GM10266 (cell line): ENCODE data around the gene APBB1IP.

ENCODE experiments used
- DNase-seq: peaks from one replicate; pipeline ENCODE4 v3.0.0; 2012; ENCODE audit errors: extremely low spot score
- TF ChIP-seq, protein P1 (sequence below): IDR thresholded peaks from 2 replicates; pipeline ENCODE4 v1.5.1; 2012; ENCODE audit warnings: mild to moderate bottlenecking, low read depth; ENCODE audit not compliant: control insufficient read depth, insufficient read depth; ENCODE audit errors: missing control alignments

APBB1IP gene

DNA sequence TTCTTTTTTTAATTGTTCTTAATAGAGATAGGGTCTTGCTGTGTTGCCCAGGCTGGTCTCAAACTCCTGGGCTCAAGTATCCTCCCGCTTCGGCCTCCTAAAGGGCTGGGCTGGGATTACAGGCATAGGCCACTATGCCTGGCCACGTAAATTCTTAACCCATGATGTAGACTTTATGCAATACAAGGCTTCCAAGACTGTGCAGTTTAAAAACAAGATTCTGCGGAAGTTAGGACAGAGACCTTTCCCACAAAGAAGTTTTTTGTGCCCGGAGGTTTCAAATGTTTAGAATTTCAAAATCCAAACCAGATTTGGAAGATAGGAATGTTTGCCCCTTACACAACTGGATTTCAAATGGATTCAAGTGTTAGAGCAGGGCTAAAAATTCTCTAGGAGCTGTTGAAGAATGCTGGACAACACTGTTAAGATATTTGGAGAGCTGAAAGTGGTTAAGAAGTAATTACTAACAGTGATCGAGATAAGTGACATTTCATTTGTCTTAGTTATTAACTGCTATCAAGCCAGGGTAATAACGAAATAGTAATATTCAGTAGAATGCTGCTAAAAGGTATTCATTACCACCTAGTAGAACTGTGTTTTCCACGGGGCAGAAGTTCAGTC is 7.4 kb downstream of the APBB1IP start:
- DNase-seq = no peak
- TF ChIP-seq, protein P1, sequence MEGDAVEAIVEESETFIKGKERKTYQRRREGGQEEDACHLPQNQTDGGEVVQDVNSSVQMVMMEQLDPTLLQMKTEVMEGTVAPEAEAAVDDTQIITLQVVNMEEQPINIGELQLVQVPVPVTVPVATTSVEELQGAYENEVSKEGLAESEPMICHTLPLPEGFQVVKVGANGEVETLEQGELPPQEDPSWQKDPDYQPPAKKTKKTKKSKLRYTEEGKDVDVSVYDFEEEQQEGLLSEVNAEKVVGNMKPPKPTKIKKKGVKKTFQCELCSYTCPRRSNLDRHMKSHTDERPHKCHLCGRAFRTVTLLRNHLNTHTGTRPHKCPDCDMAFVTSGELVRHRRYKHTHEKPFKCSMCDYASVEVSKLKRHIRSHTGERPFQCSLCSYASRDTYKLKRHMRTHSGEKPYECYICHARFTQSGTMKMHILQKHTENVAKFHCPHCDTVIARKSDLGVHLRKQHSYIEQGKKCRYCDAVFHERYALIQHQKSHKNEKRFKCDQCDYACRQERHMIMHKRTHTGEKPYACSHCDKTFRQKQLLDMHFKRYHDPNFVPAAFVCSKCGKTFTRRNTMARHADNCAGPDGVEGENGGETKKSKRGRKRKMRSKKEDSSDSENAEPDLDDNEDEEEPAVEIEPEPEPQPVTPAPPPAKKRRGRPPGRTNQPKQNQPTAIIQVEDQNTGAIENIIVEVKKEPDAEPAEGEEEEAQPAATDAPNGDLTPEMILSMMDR = no peak

- TF ChIP-seq, protein P1 = no peak
- no peak for DNase-seq
Observed at GRCh38 chr10:26446258-26446657, 8.1 kb downstream of the APBB1IP start.

- no peak for DNase-seq
- TF ChIP-seq, protein P1 = no peak
Observed at GRCh38 chr10:26448292-26448691, 10.2 kb downstream of the APBB1IP start.

GRCh38 chr10:26448706-26449435 is 10.7 kb downstream of the APBB1IP start:
- peak; percentile 58 for DNase-seq
- TF ChIP-seq, protein P1 = peak; percentile 36

- no peak for DNase-seq
- TF ChIP-seq, protein P1 = no peak
Observed at GRCh38 chr10:26449726-26450125, 11.6 kb downstream of the APBB1IP start.

DNA sequence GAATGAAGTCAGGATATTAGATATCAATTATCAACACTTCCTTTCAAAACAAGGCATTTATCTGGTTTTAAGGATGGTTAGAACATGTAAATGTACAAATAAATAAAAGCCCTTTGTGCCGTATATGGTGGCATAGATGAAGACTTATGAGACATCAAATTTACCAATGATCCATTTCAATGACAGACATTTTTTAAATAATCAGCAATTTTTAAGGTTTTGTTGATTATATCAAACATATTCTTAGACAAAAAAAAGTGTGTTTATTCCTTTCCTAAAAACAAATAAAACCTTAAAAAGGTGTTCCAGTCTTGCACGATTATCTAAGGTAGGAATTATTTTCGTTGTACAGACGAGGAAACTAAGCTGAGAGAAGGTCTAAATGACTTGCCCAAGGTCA is 13.8 kb downstream of the APBB1IP start:
- TF ChIP-seq, protein P1 = no peak
- DNase-seq = no peak

DNA sequence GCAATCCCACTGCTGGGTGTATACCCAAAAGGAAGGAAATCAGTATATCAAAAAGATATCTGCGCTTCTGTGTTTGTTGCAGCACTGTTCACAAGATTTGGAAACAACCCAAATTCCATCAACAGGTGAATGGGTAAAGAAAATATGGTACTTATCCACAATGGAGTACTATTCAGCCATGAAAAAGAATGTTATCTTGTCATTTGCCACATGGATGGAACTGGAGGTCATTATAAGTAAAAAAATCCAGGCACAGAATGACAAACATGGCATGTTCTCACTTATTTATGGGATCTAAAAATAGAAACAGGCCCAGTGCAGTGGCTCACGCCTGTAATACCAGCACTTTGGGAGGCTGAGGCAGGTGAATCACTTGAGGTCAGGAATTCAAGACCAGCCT is 15.7 kb downstream of the APBB1IP start:
- TF ChIP-seq, protein P1 = no peak
- DNase-seq = no peak
